IPS-20b (cell line): ENCODE results near the gene ZFYVE9.
"Not testable (repeated sequence)": the region's sequence is repeated elsewhere in the genome, so short reads cannot be mapped to it uniquely, and the experiment has no call there.

Experiments
- H3K27ac ChIP-seq: one replicate; pipeline ENCODE4 v1.5.1; 2013; ENCODE audit warnings: low read length
- H3K27me3 ChIP-seq: 2 replicates; pipeline ENCODE4 v1.6.1; 2013; ENCODE audit warnings: mild to moderate bottlenecking, low read length, inconsistent platforms; ENCODE audit not compliant: insufficient read depth
- H3K36me3 ChIP-seq: 2 replicates; pipeline ENCODE4 v1.6.1; 2013; ENCODE audit warnings: low read depth, mild to moderate bottlenecking, inconsistent platforms, low read length, moderate library complexity; ENCODE audit not compliant: insufficient read depth
- H3K4me1 ChIP-seq: 2 replicates; pipeline ENCODE4 v1.6.1; 2013; ENCODE audit warnings: mild to moderate bottlenecking, control low read depth, inconsistent platforms, low read length, moderate library complexity; ENCODE audit not compliant: insufficient read depth
- H3K4me3 ChIP-seq: 2 replicates; pipeline ENCODE4 v1.5.1; 2013; ENCODE audit warnings: mild to moderate bottlenecking, low read length, inconsistent platforms
- H3K9ac ChIP-seq: 2 replicates; pipeline ENCODE4 v1.6.1; 2013; ENCODE audit warnings: low read depth, mild to moderate bottlenecking, inconsistent platforms, low read length, moderate library complexity
- H3K9me3 ChIP-seq: 2 replicates; pipeline ENCODE4 v1.6.1; 2013; ENCODE audit warnings: mild to moderate bottlenecking, low read depth, low read length, inconsistent platforms; ENCODE audit not compliant: insufficient read depth

ZFYVE9 gene

DNA sequence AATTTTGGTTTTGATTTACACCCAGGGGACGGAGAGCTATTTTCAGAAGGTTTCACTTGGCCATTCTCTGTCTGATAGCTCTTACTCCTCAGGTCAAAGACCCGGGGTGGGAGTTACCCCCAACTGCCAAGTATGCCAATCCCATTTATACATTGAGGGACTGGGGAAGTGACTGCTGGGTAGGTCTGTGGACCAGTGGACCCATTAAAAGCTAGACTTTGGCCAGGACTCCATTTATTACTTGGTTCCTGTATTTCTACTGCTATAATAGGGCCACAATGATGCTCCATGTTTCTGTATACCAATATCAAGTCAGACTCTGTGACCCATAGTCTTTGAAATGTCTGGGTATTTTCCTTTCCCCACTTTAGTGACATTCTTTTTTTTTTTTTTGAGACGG, 14.6 kb downstream of the ZFYVE9 start:
- H3K27ac ChIP-seq: no peak overlapping the region
- H3K9ac ChIP-seq: no peak overlapping the region
- H3K4me1 ChIP-seq: no peaks in the 10 kb centered on the region
- no peaks in the 10 kb centered on the region for H3K36me3 ChIP-seq
- H3K4me3 ChIP-seq: no peak overlapping the region
- H3K27me3 ChIP-seq: no peaks in the 10 kb centered on the region
- peaks cover 12% of the 10 kb centered on the region for H3K9me3 ChIP-seq

DNA sequence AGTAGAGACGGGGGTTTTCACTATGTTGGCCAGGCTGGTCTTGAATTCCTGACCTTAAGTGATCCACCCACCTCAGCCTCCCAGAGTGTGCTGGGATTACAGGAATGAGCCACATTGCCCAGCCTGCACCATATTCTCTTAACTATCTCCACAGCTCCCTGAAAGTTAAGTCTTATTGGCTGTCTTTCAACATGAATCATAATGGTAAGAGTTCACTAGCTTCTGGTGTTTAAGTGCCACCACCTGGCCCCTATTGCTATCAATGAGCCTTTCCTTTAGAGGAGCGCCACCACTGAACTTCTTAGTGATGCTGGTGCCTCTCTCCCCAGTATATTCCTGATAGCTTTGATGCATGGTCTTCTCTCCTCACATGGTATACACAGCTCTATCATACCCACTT, 15.7 kb downstream of the ZFYVE9 start:
- Histone ChIP-seq H3K9ac (no peak overlapping the region), H3K27ac (no peak overlapping the region), H3K27me3 (no peaks in the 10 kb centered on the region), H3K36me3 (no peaks in the 10 kb centered on the region), H3K4me1 (no peaks in the 10 kb centered on the region), H3K4me3 (no peak overlapping the region), H3K9me3 (peaks cover 12% of the 10 kb centered on the region)

DNA sequence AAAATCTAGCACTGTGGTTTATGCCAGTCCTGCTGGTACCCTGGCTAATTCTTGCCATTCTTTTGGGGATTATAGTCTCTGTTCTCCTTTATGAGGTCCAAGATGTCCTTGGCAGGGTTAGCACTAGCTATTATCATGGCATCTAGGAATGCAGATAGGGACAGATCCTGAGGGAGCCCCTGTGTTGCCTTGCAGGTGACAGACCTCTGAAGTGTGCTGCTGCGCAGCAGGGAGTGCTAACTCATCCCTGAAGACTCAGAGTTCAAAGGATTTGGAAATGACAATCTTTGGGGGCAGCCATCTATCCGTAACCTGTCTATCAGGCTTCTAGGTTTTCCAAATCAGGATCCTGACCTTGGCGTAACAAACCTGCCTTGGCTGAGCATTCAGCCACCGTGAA, 16.3 kb downstream of the ZFYVE9 start:
- peaks cover 12% of the 10 kb centered on the region for H3K9me3 ChIP-seq
- H3K36me3 ChIP-seq: no peaks in the 10 kb centered on the region
- no peaks in the 10 kb centered on the region for H3K4me1 ChIP-seq
- H3K4me3 ChIP-seq: no peak overlapping the region
- H3K9ac ChIP-seq: no peak overlapping the region
- no peak overlapping the region for H3K27ac ChIP-seq
- no peaks in the 10 kb centered on the region for H3K27me3 ChIP-seq

DNA sequence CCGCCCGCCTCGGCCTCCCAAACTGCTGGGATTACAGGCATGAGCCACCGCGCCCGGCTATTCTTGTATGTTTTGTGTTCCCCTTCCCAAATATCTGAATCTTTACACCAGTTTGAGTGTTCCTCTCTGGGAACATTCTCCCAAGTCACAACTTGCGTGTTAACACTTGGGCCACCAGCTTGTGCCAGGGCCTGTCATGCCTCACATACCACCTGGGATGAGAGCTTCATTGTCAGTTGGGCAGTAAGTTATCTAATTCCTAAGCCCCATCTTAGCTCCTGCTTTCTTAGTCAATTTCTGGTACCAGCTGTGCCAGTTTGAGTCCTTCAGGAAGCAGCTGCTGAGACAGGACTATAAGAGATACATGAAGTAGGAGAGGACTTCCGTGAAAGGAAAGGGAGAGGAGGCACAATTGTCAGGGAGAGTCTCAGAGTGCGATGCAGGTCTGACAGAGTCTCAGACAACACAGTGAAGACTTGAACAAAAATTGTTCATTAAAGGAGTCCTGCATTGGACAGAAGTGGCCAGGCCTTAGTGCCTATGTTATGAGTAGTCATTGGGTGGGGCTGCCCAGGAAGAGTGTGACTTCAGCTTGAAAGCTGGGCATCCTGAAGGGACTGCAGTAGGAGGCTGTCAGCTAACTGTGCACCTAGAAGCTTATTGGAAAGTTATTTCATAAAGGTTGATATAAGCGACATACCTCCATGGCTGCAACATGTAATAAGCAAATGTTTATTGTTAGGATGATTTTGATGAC, 17.3 kb downstream of the ZFYVE9 start:
- Histone ChIP-seq H3K36me3 (no peaks in the 10 kb centered on the region), H3K9me3 (peaks cover 12% of the 10 kb centered on the region), H3K27me3 (no peaks in the 10 kb centered on the region), H3K9ac (no peak overlapping the region), H3K4me1 (no peaks in the 10 kb centered on the region), H3K4me3 (no peak overlapping the region), H3K27ac (no peak overlapping the region)

DNA sequence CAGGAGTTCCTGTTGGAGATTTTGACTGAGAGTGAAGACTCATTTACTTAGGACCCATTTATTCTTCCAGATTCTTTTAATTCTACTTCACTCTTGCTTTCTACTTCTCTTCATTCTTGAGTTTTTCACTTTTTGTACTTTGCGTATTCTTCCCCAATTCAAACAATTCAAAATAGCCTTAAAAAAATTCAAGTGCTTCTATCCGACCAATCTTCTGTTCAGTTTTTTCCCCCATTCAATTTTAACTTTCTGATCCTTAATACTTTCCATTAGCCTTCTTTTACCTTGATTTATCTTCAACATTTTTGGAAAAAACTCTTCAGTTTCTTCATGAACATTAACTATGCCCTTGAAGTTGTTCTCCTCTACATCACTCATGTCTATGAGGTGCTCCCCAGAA, 21.1 kb downstream of the ZFYVE9 start:
- no peak overlapping the region for H3K4me3 ChIP-seq
- H3K36me3 ChIP-seq: no peaks in the 10 kb centered on the region
- no peak overlapping the region for H3K9ac ChIP-seq
- no peaks in the 10 kb centered on the region for H3K4me1 ChIP-seq
- H3K9me3 ChIP-seq: peaks cover 6% of the 10 kb centered on the region
- H3K27me3 ChIP-seq: no peaks in the 10 kb centered on the region
- H3K27ac ChIP-seq: no peak overlapping the region

DNA sequence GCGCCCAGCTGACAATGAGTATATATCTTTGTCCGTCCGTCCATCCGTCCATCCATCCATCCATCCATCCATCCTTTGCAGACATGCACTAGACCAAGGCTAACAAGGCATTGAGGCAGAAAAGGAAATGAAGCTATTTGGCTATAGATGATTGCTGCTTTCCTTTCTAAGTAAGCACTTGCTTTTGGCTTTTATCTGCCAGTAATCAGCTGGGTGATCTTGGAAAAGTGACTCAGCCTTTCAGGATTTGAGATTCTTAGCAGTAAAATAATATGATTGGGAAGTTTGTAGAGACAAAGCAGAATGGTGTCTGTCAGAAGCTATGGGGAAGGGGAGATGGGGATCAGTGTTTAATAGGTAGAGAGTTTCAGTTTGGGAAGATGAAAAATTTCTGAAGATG, 22.7 kb downstream of the ZFYVE9 start:
- no peak overlapping the region for H3K4me3 ChIP-seq
- no peaks in the 10 kb centered on the region for H3K27me3 ChIP-seq
- H3K9ac ChIP-seq: no peak overlapping the region
- no peaks in the 10 kb centered on the region for H3K9me3 ChIP-seq
- H3K4me1 ChIP-seq: no peaks in the 10 kb centered on the region
- no peak overlapping the region for H3K27ac ChIP-seq
- no peaks in the 10 kb centered on the region for H3K36me3 ChIP-seq

DNA sequence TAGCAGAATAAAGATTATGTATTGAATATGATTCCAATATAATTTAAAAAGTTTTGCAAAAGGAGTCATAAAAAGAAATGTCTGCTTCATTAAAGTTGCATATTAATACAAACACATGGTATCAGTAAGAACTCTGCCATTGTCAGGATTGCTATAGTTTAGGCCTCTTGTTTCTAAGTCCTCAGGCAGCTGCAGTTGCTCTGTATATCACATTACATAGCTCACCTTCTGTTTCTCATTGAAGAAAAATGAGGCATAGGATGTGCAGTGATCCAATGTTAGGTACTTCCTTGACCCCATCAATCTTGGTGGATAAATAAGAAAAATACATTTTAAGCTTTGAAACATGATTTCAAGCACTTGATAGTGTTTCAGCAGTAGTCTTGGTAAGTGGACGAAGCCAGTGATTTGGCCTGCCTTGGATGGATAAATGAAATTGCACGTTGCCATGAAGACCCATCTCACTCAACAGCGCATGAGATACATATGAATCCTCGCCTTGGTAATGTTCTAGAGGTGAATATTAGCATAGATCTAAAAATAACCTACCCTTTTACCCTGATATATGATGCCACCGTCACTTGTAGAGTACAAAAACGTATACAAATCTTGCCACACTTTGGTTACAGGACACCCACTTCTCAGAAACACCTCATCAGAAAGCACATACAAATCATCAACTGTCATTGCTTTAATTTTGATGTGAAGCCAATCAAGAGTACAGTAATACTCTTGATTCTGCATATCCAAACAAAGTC, 25.3 kb downstream of the ZFYVE9 start:
- H3K4me3 ChIP-seq: no peak overlapping the region
- H3K4me1 ChIP-seq: no peaks in the 10 kb centered on the region
- H3K27me3 ChIP-seq: no peaks in the 10 kb centered on the region
- H3K36me3 ChIP-seq: no peaks in the 10 kb centered on the region
- no peak overlapping the region for H3K9ac ChIP-seq
- peaks cover 8% of the 10 kb centered on the region; the same call in 1 of the 2 replicates for H3K9me3 ChIP-seq
- no peak overlapping the region for H3K27ac ChIP-seq

DNA sequence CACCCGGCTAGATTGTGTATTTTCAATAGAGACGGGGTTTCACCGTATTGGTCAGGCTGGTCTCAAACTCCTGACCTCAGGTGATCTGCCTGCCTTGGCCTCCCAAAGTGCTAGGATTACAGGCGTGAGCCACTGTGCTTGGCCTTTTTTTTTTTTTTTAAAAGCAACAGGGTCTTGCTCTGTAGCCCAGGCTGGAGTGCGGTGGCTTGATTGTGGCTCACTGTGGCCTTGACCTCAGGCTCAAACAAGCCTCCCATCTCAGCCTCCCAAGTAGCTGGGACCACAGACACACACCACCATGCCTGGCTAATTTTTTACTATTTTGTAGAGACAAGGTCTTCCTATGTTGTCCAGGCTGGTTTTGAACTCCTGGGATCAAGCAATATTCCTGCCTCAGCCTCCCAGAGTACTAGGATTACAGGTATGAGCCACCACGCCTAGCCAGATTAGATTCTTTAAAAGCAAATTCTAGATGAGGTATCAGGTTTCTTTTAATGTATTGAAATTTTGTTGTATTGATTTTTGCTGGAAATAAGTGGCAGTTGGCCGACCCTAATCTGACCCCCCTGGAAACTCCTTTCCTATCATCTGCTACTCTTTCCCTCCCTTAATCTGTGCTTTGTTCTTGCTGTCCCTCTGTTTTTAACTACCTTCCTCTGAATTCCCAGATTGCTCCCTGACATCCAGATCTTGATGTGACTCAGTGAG, 26.6 kb downstream of the ZFYVE9 start:
- H3K27me3 ChIP-seq: no peaks in the 10 kb centered on the region
- no peak overlapping the region for H3K9ac ChIP-seq
- H3K9me3 ChIP-seq: peaks cover 8% of the 10 kb centered on the region; the same call in 1 of the 2 replicates

DNA sequence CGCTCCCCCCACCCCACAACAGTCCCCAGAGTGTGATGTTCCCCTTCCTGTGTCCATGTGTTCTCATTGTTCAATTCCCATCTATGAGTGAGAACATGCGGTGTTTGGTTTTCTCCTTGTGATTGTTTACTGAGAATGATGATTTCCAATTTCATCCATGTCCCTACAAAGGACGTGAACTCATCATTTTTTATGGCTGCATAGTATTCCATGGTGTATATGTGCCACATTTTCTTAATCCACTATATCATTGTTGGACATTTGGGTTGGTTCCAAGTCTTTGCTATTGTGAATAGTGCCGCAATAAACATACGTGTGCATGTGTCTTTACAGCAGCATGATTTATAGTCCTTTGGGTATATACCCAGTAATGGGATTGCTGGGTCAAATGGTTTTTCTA, 29.3 kb downstream of the ZFYVE9 start:
- H3K4me3 ChIP-seq, H3K9ac ChIP-seq, H3K27me3 ChIP-seq, H3K9me3 ChIP-seq, H3K36me3 ChIP-seq, H3K27ac ChIP-seq, H3K4me1 ChIP-seq: not testable (repeated sequence)

More for the DNA sequence above, 26.6 kb downstream of the ZFYVE9 start:
- Histone ChIP-seq H3K4me1 (no peaks in the 10 kb centered on the region), H3K36me3 (no peaks in the 10 kb centered on the region), H3K27ac (no peak overlapping the region), H3K4me3 (no peak overlapping the region)

DNA sequence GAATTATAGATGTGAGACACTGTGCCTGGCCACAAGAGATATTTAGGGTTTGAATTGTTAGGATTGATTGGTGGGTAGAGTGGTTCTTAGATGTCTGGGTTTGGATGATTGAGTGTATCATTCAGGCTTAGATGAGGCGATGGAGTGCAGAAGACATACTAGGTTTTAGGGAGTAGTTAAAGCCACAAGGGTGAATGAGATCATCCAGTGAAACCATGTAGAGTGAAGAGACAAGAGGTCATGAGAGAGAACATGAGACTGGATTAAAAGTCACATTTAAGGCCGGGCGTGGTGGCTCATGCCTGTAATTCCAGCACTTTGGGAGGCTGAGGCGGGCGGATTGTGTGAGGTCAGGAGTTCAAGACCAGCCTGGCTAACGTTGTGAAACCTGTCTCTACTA, 37.2 kb downstream of the ZFYVE9 start:
- Histone ChIP-seq H3K4me1 (no peaks in the 10 kb centered on the region), H3K9me3 (peaks cover 7% of the 10 kb centered on the region), H3K9ac (no peak overlapping the region)

DNA sequence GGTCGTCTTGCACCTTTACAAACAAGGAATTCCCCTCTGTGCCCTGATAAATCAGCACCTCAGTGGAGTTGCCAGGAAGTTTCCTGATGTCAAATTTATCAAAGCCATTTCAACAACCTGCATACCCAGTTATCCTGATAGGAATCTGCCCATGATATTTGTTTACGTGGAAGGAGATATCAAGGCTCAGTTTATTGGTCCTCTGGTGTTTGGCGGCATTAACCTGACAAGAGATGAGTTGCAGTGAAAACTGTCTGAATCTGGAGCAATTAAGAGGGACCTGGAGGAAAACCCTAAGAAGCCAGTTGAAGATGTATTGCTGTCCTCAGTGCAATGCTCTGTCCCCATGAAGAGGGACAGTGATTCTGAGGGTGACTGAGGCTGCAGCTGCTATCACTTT, 38.3 kb downstream of the ZFYVE9 start:
- Histone ChIP-seq H3K4me3 (no peak overlapping the region), H3K36me3 (no peaks in the 10 kb centered on the region), H3K4me1 (no peaks in the 10 kb centered on the region), H3K9me3 (peaks cover 7% of the 10 kb centered on the region), H3K9ac (no peak overlapping the region), H3K27ac (no peak overlapping the region), H3K27me3 (no peaks in the 10 kb centered on the region)

More for the DNA sequence above, 37.2 kb downstream of the ZFYVE9 start:
- H3K27ac ChIP-seq: no peak overlapping the region
- H3K4me3 ChIP-seq: no peak overlapping the region
- H3K36me3 ChIP-seq: no peaks in the 10 kb centered on the region
- no peaks in the 10 kb centered on the region for H3K27me3 ChIP-seq

DNA sequence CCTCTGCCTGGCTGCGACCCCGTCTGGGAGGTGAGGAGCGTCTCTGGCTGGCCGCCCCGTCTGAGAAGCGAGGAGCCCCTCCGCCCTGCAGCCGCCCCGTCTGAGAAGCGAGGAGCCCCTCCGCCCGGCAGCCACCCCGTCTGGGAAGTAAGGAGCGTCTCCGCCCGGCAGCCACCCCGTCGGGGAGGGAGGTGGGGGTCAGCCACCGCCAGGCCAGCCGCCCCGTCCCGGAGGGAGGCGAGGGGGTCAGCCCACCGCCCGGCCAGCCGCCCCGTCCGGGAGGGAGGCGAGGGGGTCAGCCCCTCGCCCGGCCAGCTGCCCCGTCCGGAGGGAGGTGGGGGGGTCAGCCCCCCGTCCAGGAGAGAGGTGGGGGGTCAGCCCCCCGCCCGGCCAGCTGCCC, 39.9 kb downstream of the ZFYVE9 start:
- not testable (repeated sequence) for H3K9ac ChIP-seq, H3K36me3 ChIP-seq, H3K9me3 ChIP-seq, H3K4me1 ChIP-seq, H3K27me3 ChIP-seq, H3K27ac ChIP-seq, H3K4me3 ChIP-seq
